Left lung (tissue), 10 donors: ENCODE data around the gene GAGE13. TPM values are rescaled to one million over a fixed set of nuclear protein-coding genes. Genes with fewer than 3 reads are reported as not detected.
"Not testable (repeated sequence)": the region's sequence is repeated elsewhere in the genome, so short reads cannot be mapped to it uniquely, and the experiment has no call there.

Source experiments
- ATAC-seq: fragments of 200-7000 bp; cut with Tn5 transposase; one replicate; pipeline ENCODE4 v1.9.1; 2020; ENCODE audit warnings: moderate library complexity
- DNase-seq, 4 donors: peaks; one replicate each; pipeline ENCODE4 v3.0.0-alpha.2; 2013 to 2020
- H3K27ac ChIP-seq, 2 donors: fragments of 200-600 bp; sonication (generic) in 1 of 2; one replicate each; pipeline versions ENCODE4 v1.5.0 to v1.8.0; 2020 to 2021
- H3K27me3 ChIP-seq, 2 donors: fragments of 200-600 bp; sonication (generic) in 1 of 2; one replicate each; pipeline versions ENCODE4 v1.5.0 to v1.8.0; 2020 to 2021
- H3K36me3 ChIP-seq, 2 donors: fragments of 200-600 bp; sonication (generic) in 1 of 2; one replicate each; pipeline versions ENCODE4 v1.5.0 to v1.8.0; 2020 to 2021
- H3K4me1 ChIP-seq, 2 donors: fragments of 200-600 bp; one replicate each; pipeline ENCODE4 v1.8.0; 2021
- H3K4me3 ChIP-seq, 2 donors: fragments of 200-600 bp; sonication (generic) in 1 of 2; one replicate each; pipeline versions ENCODE4 v1.5.0 to v1.8.0; 2020 to 2021; ENCODE audit warnings: mild to moderate bottlenecking in 1 of 2
- H3K9me3 ChIP-seq, 2 donors: fragments of 200-600 bp; sonication (generic) in 1 of 2; one replicate each; pipeline versions ENCODE4 v1.5.0 to v1.8.0; 2020 to 2021
- intact Hi-C, 2 donors: fragments of 100-400 bp; cut with DNase I; formaldehyde crosslinking; loops; one replicate each; pipeline versions ENCODE4 v1.11.2 to v1.14.2; 2022
- polyA plus RNA-seq, 6 donors: library from polyadenylated mRNA; unstranded; fragments of 120-200 nt; gene quantifications; one replicate each; pipeline ENCODE4 v1.2.1, GENCODE V29; 2013; ENCODE audit not compliant: insufficient read length in 6 of 6
- total RNA-seq, 2 donors: library from RNA; stranded (reverse); fragmentation: NEBNext Ultra II Directional; extraction: Animal tissue kit (Norgen Biotek cat#: 25700); gene quantifications; one replicate each; pipeline ENCODE4 v1.2.1, GENCODE V29; 2021
- TF ChIP-seq, protein P1 (sequence below), 2 donors: fragments of 200-600 bp; sonication (generic) in 1 of 2; IDR thresholded peaks; one replicate each; pipeline versions ENCODE4 v1.5.0 to v1.8.0; 2021; ENCODE audit warnings: antibody characterized with exemption in 2 of 2
- donor health status: DM: no; HTN: yes; CAD: no.
- donor health status: DM: no; HTN: no; CAD: no.

GAGE13 gene
- total and polyA plus RNA-seq, 8 donors = not detected

DNA sequence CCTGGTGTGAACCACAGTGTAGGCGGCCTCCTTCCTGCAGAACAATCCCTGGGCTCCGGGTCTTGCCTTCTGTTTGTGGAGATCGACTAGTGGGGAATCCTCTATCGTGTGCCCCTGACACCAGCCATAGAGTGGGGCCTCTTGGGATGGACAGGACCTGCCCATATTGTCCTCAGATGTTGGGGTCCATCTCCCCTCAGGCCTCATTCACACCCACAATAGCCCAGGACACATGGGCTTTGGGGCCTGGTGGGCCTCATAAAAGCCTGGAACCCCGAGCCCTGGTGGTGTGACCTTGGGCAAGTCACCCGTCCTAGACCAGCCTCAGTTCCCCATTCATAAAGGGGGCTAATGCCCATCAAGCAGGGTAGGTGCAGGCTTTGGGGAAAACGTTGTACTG, 41.2 kb upstream of the GAGE13 start:
- H3K36me3 ChIP-seq = no peaks in the 10 kb centered on the region
- TF ChIP-seq, protein P1, sequence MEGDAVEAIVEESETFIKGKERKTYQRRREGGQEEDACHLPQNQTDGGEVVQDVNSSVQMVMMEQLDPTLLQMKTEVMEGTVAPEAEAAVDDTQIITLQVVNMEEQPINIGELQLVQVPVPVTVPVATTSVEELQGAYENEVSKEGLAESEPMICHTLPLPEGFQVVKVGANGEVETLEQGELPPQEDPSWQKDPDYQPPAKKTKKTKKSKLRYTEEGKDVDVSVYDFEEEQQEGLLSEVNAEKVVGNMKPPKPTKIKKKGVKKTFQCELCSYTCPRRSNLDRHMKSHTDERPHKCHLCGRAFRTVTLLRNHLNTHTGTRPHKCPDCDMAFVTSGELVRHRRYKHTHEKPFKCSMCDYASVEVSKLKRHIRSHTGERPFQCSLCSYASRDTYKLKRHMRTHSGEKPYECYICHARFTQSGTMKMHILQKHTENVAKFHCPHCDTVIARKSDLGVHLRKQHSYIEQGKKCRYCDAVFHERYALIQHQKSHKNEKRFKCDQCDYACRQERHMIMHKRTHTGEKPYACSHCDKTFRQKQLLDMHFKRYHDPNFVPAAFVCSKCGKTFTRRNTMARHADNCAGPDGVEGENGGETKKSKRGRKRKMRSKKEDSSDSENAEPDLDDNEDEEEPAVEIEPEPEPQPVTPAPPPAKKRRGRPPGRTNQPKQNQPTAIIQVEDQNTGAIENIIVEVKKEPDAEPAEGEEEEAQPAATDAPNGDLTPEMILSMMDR (IDR thresholded peaks at IDR 0.05) = no peak
- no peaks in the 10 kb centered on the region for H3K4me1 ChIP-seq
- DNase-seq = no peak
- no peaks in the 10 kb centered on the region for H3K9me3 ChIP-seq
- no peak overlapping the region for H3K4me3 ChIP-seq
- no peak overlapping the region for H3K27ac ChIP-seq
- intact Hi-C loops = no loop called here
- ATAC-seq = no peak
- H3K27me3 ChIP-seq = no peaks in the 10 kb centered on the region

DNA sequence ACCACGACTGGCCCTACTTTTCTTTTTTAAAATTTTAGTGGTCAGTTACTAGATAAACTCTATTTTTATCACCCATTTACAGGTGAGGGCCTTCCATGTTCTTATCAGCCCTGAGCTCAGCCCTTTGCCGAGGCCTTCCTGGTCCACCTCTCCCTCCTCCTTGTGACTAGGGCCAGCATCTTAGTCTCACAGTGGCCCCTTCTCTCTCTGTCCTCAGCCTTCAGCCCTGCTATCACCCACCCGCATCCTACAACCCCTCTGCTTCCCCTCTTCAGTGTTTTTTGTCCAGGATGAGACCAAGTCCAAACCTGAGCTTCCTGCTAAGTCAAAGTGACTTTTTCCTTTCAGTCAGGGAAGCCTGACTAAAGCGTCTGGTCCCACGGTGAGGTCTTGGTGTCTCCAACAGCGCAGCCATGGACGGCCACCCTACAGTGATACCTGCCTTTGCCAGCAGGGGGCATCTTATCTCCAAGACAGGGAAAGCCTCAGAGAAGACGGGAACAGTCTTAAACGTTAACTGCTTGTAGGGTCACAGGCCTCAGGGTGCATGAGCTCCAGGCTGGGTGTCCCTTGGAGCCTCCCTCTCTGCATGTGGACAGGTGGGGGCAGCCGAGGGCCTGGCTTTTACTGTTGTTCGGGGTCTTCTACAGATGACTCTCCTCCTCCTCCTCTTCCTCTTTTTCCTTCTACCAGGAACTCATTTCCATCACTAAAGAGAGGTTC, 39.6 kb upstream of the GAGE13 start:
- no peaks in the 10 kb centered on the region for H3K9me3 ChIP-seq
- no peaks in the 10 kb centered on the region for H3K36me3 ChIP-seq
- TF ChIP-seq, protein P1 (IDR thresholded peaks at IDR 0.05) = peak; percentile 52 to 67
- intact Hi-C loops = no loop called here
- no peaks in the 10 kb centered on the region for H3K27me3 ChIP-seq
- H3K27ac ChIP-seq = no peak overlapping the region
- ATAC-seq (peak; percentile 95), DNase-seq (peak in 3 of 4 donors; percentile 44 to 73 (median 52))
- H3K4me3 ChIP-seq = no peak overlapping the region
- no peaks in the 10 kb centered on the region for H3K4me1 ChIP-seq

DNA sequence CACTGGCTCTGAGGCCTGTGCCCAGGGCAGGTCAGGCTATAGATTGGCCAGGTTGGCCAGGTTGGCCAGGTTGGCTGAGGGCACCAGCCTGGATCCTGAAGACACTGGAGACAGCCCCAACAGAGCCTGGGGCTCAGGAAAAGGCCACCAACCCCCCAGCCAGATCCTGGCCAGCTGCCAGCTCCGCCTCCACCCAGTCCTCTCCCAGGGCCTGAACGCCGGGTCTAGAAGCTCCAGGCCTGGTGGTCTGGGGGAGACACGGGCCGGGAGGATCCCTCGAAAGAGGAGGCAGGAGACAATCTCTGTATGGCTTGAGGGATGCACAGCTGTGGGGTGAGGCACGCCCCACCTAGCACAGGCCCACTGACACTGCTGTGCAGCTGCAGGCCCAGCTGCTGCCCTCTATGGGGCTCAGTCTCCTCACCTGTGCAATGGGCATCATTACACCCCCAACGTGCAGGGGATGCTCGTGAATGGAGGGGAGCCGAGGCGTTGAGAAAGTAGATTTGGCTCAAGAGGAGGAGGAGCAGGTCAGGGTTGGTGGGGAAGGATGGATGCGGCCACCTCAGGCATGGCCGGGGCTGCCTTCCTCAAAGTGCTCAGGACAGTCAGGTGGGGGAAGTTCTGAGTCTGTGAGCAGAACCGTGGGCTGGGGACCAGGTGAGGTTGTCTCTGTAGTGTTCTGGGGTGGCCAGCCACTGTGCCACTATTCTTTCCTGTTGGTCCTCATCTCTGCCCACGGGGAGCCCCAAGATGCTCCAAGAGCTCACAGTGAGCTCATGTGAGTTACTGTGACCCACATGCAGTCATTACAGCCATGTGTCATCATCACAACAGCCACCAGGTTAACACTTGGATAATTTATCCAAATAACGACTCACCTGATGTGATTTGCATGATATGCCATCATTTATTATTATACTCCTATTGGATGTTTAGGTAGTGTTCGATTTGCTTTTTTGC, 38.7 kb upstream of the GAGE13 start:
- DNase-seq (no peak), ATAC-seq (no peak)
- Histone ChIP-seq H3K4me3 (no peak overlapping the region), H3K36me3 (no peaks in the 10 kb centered on the region), H3K27me3 (no peaks in the 10 kb centered on the region), H3K9me3 (no peaks in the 10 kb centered on the region), H3K27ac (no peak overlapping the region), H3K4me1 (no peaks in the 10 kb centered on the region)
- intact Hi-C loops = no loop called here
- TF ChIP-seq, protein P1 (IDR thresholded peaks at IDR 0.05) = no peak

DNA sequence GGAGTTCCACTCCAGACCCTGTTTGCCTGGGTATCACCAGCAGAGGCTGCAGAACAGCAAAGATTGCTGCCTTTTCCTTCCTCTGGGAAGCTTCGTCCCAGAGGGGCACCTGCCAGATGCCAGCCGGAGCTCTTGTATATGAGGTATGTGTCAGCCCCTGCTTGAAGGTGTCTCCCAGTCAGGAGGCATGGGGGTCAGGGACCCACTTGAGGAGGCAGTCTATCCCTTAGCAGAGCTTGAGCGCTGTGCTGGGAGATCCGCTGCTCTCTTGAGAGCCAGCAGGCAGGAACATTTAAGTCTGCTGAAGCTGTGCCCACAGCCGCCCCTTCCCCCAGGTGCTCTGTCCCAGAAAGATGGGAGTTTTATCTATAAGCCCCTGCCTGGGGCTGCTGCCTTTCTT, 32.1 kb upstream of the GAGE13 start:
- H3K9me3 ChIP-seq, intact Hi-C loops, H3K4me1 ChIP-seq, ATAC-seq, H3K4me3 ChIP-seq, H3K36me3 ChIP-seq, H3K27ac ChIP-seq, H3K27me3 ChIP-seq, DNase-seq: not testable (repeated sequence)

DNA sequence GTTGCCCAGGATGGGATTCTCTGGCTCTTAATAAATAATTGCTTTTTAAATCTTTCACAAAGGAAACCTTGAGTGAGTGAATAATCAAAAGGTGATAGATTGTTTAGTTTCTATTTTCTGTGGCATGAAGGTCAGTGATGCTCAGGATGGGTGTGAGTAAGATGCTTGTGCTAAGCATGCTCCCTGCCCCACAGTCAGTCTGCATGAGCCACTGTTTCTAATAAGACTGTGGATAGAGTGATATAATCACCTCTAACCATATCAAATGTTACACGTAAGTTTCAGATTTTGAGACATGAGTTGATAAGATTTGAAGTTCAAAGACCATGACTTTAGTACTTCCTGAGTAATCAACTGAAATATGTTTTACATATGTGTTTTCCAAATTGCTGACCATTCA, 30.7 kb upstream of the GAGE13 start:
- TF ChIP-seq, protein P1 (IDR thresholded peaks at IDR 0.05) = no peak
- Histone ChIP-seq H3K4me1 (no peaks in the 10 kb centered on the region), H3K36me3 (no peaks in the 10 kb centered on the region), H3K27me3 (no peaks in the 10 kb centered on the region), H3K9me3 (no peaks in the 10 kb centered on the region), H3K4me3 (no peak overlapping the region), H3K27ac (no peak overlapping the region)
- DNase-seq (no peak), ATAC-seq (no peak)
- intact Hi-C loops = no loop called here
